VCaP (cell line): ENCODE measurements around the gene CD276.

ENCODE experiments used
- H3K27ac ChIP-seq: fragments of 450-650 bp; 2 replicates; pipeline ENCODE4 v1.5.1; 2017
- TF ChIP-seq, protein P1 (sequence below): fragments of 450-650 bp; conservative IDR thresholded peaks from 2 replicates; pipeline ENCODE4 v1.5.1; 2017; ENCODE audit warnings: mild to moderate bottlenecking, moderate library complexity

Gene CD276

DNA sequence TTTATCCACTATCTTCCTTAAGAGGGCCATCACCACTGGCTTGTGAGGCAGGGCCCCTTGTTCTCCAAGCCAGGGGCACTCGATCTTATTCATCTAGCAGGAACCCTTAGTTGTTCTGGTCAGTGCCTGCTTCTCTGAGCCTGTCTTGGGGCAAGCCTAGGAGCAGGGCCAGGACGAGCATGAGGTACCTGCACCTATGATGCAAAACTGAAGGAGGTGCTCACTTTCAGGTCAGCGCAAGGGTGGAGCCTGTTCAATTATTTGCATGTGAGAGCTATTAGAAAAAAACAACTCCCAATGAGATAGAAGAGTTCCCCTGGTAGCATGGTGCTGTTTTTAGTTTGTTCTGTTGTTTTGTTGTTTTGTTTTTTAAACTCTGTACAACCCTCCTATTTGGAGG is 5.0 kb upstream of the CD276 start:
- H3K27ac ChIP-seq, result no peak overlapping the region
- TF ChIP-seq, protein P1, sequence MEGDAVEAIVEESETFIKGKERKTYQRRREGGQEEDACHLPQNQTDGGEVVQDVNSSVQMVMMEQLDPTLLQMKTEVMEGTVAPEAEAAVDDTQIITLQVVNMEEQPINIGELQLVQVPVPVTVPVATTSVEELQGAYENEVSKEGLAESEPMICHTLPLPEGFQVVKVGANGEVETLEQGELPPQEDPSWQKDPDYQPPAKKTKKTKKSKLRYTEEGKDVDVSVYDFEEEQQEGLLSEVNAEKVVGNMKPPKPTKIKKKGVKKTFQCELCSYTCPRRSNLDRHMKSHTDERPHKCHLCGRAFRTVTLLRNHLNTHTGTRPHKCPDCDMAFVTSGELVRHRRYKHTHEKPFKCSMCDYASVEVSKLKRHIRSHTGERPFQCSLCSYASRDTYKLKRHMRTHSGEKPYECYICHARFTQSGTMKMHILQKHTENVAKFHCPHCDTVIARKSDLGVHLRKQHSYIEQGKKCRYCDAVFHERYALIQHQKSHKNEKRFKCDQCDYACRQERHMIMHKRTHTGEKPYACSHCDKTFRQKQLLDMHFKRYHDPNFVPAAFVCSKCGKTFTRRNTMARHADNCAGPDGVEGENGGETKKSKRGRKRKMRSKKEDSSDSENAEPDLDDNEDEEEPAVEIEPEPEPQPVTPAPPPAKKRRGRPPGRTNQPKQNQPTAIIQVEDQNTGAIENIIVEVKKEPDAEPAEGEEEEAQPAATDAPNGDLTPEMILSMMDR, result no peak

DNA sequence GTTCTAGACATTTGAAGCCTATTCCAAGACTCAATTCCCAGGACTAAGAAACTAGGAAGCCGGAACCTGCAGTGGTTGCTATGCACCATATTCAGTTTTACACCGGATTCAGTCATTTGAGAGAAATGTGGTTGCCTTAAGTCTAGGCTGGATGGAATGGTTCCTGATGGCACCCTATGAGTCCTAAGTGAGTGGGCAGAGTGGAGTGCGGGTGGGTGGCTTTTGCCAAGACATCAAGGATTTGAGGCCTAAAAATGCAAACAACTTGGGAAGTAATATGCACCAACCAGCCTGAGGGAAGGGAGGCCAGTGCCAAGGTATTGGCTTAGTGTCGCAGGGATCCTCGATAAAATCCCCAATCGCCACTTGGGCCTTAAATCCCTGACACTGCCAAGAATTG is 4.2 kb upstream of the CD276 start:
- TF ChIP-seq, protein P1, result no peak
- H3K27ac ChIP-seq, result no peak overlapping the region

DNA sequence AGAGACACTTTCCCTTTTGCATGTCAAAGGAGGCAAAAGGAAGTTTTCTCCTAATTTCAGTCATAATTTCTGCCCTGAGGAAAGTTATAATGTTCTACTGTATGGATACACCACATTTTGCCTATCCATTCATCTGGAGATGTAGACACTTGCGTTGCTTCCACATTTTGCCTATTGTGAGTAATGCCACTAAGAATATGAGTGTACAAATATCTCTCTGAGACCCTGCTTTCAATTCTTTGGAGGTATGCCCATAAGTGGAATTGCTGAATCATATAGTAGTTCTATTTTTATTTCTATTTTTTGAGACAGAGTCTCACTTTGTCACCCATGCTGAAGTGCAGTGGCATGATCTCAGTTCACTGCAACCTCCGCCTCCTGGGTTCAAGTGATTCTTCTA is 3.6 kb upstream of the CD276 start:
- TF ChIP-seq, protein P1, result no peak
- H3K27ac ChIP-seq, result no peak overlapping the region

DNA sequence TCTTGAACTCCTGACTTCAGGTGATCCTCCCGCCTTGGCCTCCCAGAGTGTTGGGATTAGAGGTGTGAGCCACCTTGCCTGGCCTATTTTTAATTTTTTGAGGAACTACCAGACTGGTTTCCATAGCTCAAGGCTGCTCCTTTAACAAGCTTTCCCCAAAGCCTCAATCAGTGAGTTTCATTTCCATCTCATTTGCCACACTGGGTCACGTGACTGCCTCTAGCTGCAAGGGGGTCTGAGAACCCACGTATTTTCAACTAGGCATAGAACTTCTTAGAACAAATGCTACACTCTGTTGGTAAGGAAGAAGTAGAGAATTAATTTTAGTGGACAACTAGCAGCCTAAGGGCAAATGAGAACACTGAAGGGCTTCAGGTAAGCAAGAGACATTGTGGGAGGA is 3.1 kb upstream of the CD276 start:
- TF ChIP-seq, protein P1, result no peak
- no peak overlapping the region for H3K27ac ChIP-seq

DNA sequence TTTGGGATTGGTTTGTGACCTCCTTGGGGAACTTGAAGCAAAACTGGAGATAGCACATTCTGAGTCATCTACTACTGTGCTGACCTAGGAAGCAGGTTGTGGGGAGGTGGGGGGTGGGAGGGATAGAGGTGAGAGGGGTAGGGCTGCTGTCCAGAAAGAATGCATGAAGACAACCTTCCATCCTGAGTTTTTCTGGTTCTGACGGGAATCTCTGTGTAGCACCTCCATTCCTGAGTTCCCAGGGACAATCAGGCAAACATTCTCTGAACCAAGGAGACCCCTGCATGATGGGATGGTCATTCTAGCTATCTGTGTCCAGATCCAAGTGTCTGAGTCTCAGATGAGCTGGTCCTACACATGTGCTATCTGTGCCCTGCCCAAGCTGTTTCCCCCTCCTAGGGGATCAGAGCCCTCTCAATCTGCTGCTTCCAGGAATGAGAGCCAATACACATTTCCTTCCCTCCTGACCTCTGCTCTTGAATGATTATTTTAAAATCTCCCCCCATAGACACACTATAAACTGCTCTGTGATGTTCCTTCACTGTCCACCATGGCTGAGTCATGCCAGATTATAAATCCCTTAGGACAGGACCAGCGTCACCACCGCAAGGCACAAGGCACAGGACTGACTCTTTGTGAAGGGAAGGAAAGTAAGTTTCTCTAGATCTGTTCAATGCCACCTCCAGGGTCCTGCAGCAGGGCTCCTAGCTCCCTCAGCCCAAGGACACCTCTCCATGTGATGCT is 2.2 kb upstream of the CD276 start:
- peak overlapping the region; percentile 99 for H3K27ac ChIP-seq
- TF ChIP-seq, protein P1, result no peak

DNA sequence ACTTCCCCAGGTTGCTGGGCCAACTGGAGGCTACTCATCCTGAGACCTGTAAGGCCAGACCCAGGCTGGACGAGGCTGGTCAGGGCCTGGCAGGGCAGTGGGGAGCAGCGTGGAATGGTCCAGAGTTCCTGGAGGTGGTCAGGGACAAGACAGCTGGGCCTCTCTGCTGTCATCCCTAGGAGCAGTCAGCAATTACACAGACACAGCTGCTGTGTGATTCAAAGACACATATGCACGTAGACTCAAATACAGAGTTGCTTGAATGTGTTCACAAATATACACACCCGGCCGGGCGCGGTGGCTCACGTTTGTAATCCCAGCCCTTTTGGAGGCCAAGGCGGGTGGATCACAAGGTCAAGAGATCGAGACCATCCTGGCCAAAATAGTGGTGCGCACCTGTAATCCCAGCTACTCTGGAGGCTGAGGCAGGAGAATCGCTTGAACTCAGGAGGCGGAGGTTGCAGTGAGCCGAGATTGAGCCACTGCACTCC is 1.5 kb upstream of the CD276 start:
- H3K27ac ChIP-seq, result peak overlapping the region; percentile 99
- TF ChIP-seq, protein P1, result no peak

DNA sequence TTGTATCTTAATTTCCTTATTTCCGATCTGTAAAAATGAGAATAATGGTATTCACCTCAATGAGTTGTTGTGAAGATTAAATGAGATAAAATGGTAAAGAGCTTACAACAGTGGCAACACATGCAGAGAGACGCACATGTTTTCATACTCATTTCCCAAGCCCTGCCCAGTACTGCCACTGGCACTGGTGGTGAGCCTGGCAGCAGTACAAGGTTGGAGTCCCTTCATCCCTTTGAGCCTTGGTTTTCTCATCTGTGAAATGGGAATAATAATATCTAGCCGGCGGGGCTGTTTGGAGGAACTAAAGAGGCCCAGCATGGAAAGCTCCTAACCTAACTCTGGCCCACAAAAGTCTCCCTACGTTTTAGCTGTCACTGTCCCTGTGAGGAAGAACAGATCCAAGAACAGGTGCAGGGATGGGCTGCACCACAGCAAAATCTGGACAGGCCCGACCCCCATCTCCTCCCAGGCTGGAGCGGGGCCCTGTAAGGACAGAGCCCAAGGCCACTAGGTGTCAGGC is 866 bp upstream of the CD276 start:
- H3K27ac ChIP-seq, result peak overlapping the region; percentile 99
- TF ChIP-seq, protein P1, result peak; percentile 68; the same call in 1 of the 2 replicates
